ENCODE results near the gene DOCK11.
"Not testable (repeated sequence)": the region's sequence is repeated elsewhere in the genome, so short reads cannot be mapped to it uniquely, and the experiment has no call there.

The DOCK11 gene

GRCh38 chrX:118730500-118731247, 235.1 kb downstream of the DOCK11 start:
- TF ChIP-seq PKNOX1 (IDR thresholded peaks at IDR 0.05) (no peak), FOXA1 (IDR thresholded peaks at IDR 0.05) (no peak), FOXK2 (IDR thresholded peaks at IDR 0.05) (no peak), LEF1 (IDR thresholded peaks at IDR 0.05; ENCODE audit: borderline replicate concordance) (no peak)
- DNase-seq (ENCODE audit: extremely low spot score) = no peak
- ChIA-PET CTCF (interaction anchor here (0.6 to 1.1 kb wide), 2 partner anchors 120 to 1062 kb away, joined by 3 to 4 read pairs; no protein-coding TSS in a partner anchor), POLR2A (no interaction called here)

- DNase-seq (ENCODE audit: extremely low spot score); CTCF ChIA-PET; POLR2A ChIA-PET: not testable (repeated sequence)
These were observed 236.9 kb downstream of the DOCK11 start for GRCh38 chrX:118732551-118732950.

- DNase-seq (ENCODE audit: extremely low spot score) = no peak
- POLR2A ChIA-PET = no interaction called here
- no peak for TF ChIP-seq CTBP1 (IDR thresholded peaks at IDR 0.05; ENCODE audit: borderline replicate concordance)
- no peak for TF ChIP-seq NFRKB (IDR thresholded peaks at IDR 0.05)
- no peak for TF ChIP-seq ELF4 (IDR thresholded peaks at IDR 0.05)
- no peak for TF ChIP-seq FOXA1 (IDR thresholded peaks at IDR 0.05)
- CTCF ChIA-PET = interaction anchor here (0.6 kb wide), 1 partner anchor 133 kb away, joined by 3 read pairs; no protein-coding TSS in a partner anchor
These were observed 239.3 kb downstream of the DOCK11 start for GRCh38 chrX:118734909-118735308.

Measured in HEK293T (cell line).